Erythroblast (primary cell): ENCODE measurements around the gene PNMA5.

ENCODE experiments used
- GATA1 ChIP-seq: IDR thresholded peaks from 2 replicates; pipeline ENCODE4 v1.6.1; 2011; ENCODE audit warnings: low read depth, mild to moderate bottlenecking, control low read depth, low read length, moderate library complexity
- POLR2A ChIP-seq: IDR thresholded peaks from 2 replicates; pipeline ENCODE4 v1.6.1; 2011; ENCODE audit warnings: mild to moderate bottlenecking, low read length

- TF ChIP-seq POLR2A (no peak), GATA1 (no peak)
Observed at GRCh38 chrX:153029162-153029561, 35.2 kb upstream of the PNMA5 start.
